Keratinocyte (primary cell): Measurements from ENCODE around the gene TMED7. TPM values are rescaled to one million over a fixed set of nuclear protein-coding genes. Genes with fewer than 3 reads are reported as not detected.

Experiments used
- DNase-seq: peaks from one replicate; pipeline ENCODE4 v3.0.0-alpha.2; 2011; ENCODE audit warnings: low read depth, missing footprints, low spot score
- FAIRE-seq: peaks from 2 replicates; lab custom pipeline; 2011; peaks lifted over from hg19 to GRCh38; lab: Jason Lieb, UNC
- H2AFZ ChIP-seq: 2 replicates; pipeline ENCODE4 v1.6.0; 2012; ENCODE audit warnings: low read length, control low read depth, inconsistent platforms; ENCODE audit not compliant: control insufficient read depth
- H3K27ac ChIP-seq: 2 replicates; pipeline ENCODE4 v1.5.1; 2011; ENCODE audit warnings: low read length; ENCODE audit not compliant: control insufficient read depth, insufficient read depth
- H3K27me3 ChIP-seq: 3 replicates; pipeline ENCODE4 v1.6.0; 2011; ENCODE audit warnings: low read length; ENCODE audit not compliant: control insufficient read depth, insufficient read depth; ENCODE audit errors: extremely low read depth
- H3K36me3 ChIP-seq, 2 experiments: 2 replicates in 1 of 2; 3 replicates in 1 of 2; pipeline ENCODE4 v1.5.1; 2011; ENCODE audit warnings: low read length in 2 of 2, mild to moderate bottlenecking in 1 of 2; ENCODE audit not compliant: control insufficient read depth in 2 of 2, insufficient read depth in 2 of 2; ENCODE audit errors: extremely low read depth in 1 of 2
- H3K4me1 ChIP-seq: 3 replicates; pipeline ENCODE4 v1.5.1; 2011; ENCODE audit warnings: low read length; ENCODE audit not compliant: control insufficient read depth, insufficient read depth; ENCODE audit errors: extremely low read depth
- H3K4me2 ChIP-seq: 3 replicates; pipeline ENCODE4 v1.6.0; 2011; ENCODE audit warnings: low read depth, low read length; ENCODE audit not compliant: control insufficient read depth, insufficient read depth; ENCODE audit errors: extremely low read depth
- H3K4me3 ChIP-seq, 3 experiments: fragments of 200-600 bp in 1 of 3; sonication (generic) in 1 of 3; 2 replicates in 2 of 3; 3 replicates in 1 of 3; pipeline ENCODE4 v1.5.1; 2011 to 2016; ENCODE audit warnings: low read length in 3 of 3, mild to moderate bottlenecking in 3 of 3, control low read depth in 2 of 3, inconsistent platforms in 1 of 3, low read depth in 1 of 3, mixed read lengths in 1 of 3, mixed run types in 1 of 3, moderate library complexity in 1 of 3; ENCODE audit not compliant: control insufficient read depth in 2 of 3, insufficient read depth in 2 of 3; ENCODE audit errors: extremely low read depth in 1 of 3
- H3K79me2 ChIP-seq: 2 replicates; pipeline ENCODE4 v1.6.0; 2012; ENCODE audit warnings: low read length; ENCODE audit not compliant: control insufficient read depth, insufficient read depth
- H3K9ac ChIP-seq: 3 replicates; pipeline ENCODE4 v1.6.0; 2011; ENCODE audit warnings: low read length; ENCODE audit not compliant: control insufficient read depth, insufficient read depth; ENCODE audit errors: extremely low read depth
- H3K9me1 ChIP-seq: 3 replicates; pipeline ENCODE4 v1.6.0; 2011; ENCODE audit warnings: low read length; ENCODE audit not compliant: control insufficient read depth, insufficient read depth; ENCODE audit errors: extremely low read depth
- H3K9me3 ChIP-seq: 2 replicates; pipeline ENCODE4 v1.5.1; 2012; ENCODE audit warnings: low read depth, low read length; ENCODE audit not compliant: control insufficient read depth
- H4K20me1 ChIP-seq: 3 replicates; pipeline ENCODE4 v1.6.0; 2011; ENCODE audit warnings: low read length; ENCODE audit not compliant: control insufficient read depth, insufficient read depth; ENCODE audit errors: extremely low read depth
- CTCF ChIP-seq, 3 experiments: IDR thresholded peaks in 1 of 3; conservative IDR thresholded peaks in 1 of 3; optimal IDR thresholded peaks in 1 of 3; 2 replicates in 2 of 3; 3 replicates in 1 of 3; pipeline versions ENCODE3 to v1.5.1; 2011; ENCODE audit warnings: low read length in 3 of 3, mild to moderate bottlenecking in 3 of 3, moderate library complexity in 2 of 3, control low read depth in 1 of 3, inconsistent platforms in 1 of 3; ENCODE audit not compliant: insufficient read depth in 2 of 3; ENCODE audit errors: extremely low read depth in 1 of 3
- EZH2 ChIP-seq: IDR thresholded peaks from one replicate; pipeline ENCODE4 v1.6.1; 2012; ENCODE audit warnings: inconsistent platforms, mild to moderate bottlenecking, low read length, moderate library complexity
- dilution Hi-C: fragments of 300-500 bp; cut with MboI; formaldehyde crosslinking; loops from one replicate; pipeline ENCODE4 v1.7.0; 2020; ENCODE audit warnings: low sequenced_read_pairs; ENCODE audit not compliant: extremely low pct_ligation_motif_present
- polyA plus RNA-seq, 5 experiments: library from polyadenylated mRNA; depleted of rRNA in 3 of 5; stranded (reverse) in 3 of 5; stranded (forward) in 1 of 5; unstranded in 1 of 5; fragments of >200 nt; gene quantifications; 1 replicate in 1 of 5; 2 replicates in 3 of 5; 3 replicates in 1 of 5; pipeline versions ENCODE4 v1.2.1 to v1.2.3, GENCODE V29; 2011 to 2012; ENCODE audit warnings: missing spikeins in 2 of 5, low read depth in 1 of 5, low replicate concordance in 1 of 5

Gene TMED7
- polyA plus RNA-seq, 1 donor (not counting 4 experiments of a cell fraction or from before 2014, with no cell fraction given) = 77.9 TPM

- no peak for FAIRE-seq
- Histone ChIP-seq H3K36me3 (no peaks in the 10 kb centered on the region), H3K79me2 (peaks cover 10% of the 10 kb centered on the region), H3K4me3 (no peak overlapping the region), H4K20me1 (no peaks in the 10 kb centered on the region), H3K4me1 (peaks cover 5% of the 10 kb centered on the region), H3K9ac (no peak overlapping the region), H3K9me1 (no peaks in the 10 kb centered on the region), H2AFZ (no peak overlapping the region), H3K4me2 (no peak overlapping the region), H3K9me3 (no peaks in the 10 kb centered on the region), H3K27ac (no peak overlapping the region), H3K27me3 (no peaks in the 10 kb centered on the region)
- TF ChIP-seq EZH2 (no peak), CTCF (optimal IDR thresholded peaks at IDR 0.05 in 1 of 3, IDR thresholded peaks at IDR 0.05 in 1 of 3, conservative IDR thresholded peaks at IDR 0.05 in 1 of 3; ENCODE audit: extremely low read depth in 1 of 3, insufficient read depth in 2 of 3, low read length in 3 of 3) (no peak)
- dilution Hi-C loops = no loop called here
- no peak for DNase-seq
Observed at GRCh38 chr5:115629903-115630302, 4.1 kb upstream of the TMED7 start.

- Histone ChIP-seq H3K4me3 (no peak overlapping the region), H3K9me3 (no peaks in the 10 kb centered on the region), H3K79me2 (peaks cover 35% of the 10 kb centered on the region), H3K9ac (no peak overlapping the region), H3K27ac (no peak overlapping the region), H3K9me1 (no peaks in the 10 kb centered on the region), H3K27me3 (no peaks in the 10 kb centered on the region), H3K4me2 (no peak overlapping the region), H2AFZ (no peak overlapping the region), H3K4me1 (peaks cover 9% of the 10 kb centered on the region), H3K36me3 (peaks cover 0 to 1% of the 10 kb centered on the region in 2 experiments), H4K20me1 (peaks cover 3% of the 10 kb centered on the region)
- dilution Hi-C loops = no loop called here
- FAIRE-seq (no peak), DNase-seq (no peak)
- no peak for TF ChIP-seq EZH2
- TF ChIP-seq CTCF (optimal IDR thresholded peaks at IDR 0.05 in 1 of 3, IDR thresholded peaks at IDR 0.05 in 1 of 3, conservative IDR thresholded peaks at IDR 0.05 in 1 of 3; ENCODE audit: extremely low read depth in 1 of 3, insufficient read depth in 2 of 3, low read length in 3 of 3) = no peak
Observed at GRCh38 chr5:115627295-115627865, 1.5 kb upstream of the TMED7 start.
